ENCODE measurements around the gene AIF1L. TPM values are rescaled to one million over a fixed set of nuclear protein-coding genes. Genes with fewer than 3 reads are reported as not detected.

The AIF1L gene
- total RNA-seq, 1 donor: 0.45 TPM

DNA sequence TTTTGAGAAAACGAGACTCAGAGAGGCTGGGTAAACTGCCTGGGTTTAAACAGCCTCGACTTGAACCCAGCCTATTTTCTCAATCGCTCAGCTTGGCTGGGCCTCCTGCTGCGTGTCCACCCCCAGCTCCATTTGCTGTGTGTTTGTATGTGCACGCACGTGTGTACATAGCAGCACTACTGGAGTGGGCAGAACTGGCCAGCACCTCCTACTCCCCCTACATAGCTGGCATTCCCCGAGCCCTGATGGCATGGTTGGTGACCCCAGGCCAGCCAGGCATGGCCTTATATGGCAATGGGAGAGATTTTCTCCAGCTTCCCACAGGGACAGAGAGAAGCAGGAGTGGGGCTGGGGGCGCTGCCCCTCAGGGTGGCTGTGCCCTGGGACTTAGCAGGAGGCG, 4.1 kb downstream of the AIF1L start:
- TF ChIP-seq, protein P1, sequence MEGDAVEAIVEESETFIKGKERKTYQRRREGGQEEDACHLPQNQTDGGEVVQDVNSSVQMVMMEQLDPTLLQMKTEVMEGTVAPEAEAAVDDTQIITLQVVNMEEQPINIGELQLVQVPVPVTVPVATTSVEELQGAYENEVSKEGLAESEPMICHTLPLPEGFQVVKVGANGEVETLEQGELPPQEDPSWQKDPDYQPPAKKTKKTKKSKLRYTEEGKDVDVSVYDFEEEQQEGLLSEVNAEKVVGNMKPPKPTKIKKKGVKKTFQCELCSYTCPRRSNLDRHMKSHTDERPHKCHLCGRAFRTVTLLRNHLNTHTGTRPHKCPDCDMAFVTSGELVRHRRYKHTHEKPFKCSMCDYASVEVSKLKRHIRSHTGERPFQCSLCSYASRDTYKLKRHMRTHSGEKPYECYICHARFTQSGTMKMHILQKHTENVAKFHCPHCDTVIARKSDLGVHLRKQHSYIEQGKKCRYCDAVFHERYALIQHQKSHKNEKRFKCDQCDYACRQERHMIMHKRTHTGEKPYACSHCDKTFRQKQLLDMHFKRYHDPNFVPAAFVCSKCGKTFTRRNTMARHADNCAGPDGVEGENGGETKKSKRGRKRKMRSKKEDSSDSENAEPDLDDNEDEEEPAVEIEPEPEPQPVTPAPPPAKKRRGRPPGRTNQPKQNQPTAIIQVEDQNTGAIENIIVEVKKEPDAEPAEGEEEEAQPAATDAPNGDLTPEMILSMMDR (IDR thresholded peaks at IDR 0.05; ENCODE audit: insufficient read depth, low read length): no peak
- H3K4me3 ChIP-seq (ENCODE audit: low read depth, low read length): no peak overlapping the region
- no peak for DNase-seq (ENCODE audit: low read depth)

DNA sequence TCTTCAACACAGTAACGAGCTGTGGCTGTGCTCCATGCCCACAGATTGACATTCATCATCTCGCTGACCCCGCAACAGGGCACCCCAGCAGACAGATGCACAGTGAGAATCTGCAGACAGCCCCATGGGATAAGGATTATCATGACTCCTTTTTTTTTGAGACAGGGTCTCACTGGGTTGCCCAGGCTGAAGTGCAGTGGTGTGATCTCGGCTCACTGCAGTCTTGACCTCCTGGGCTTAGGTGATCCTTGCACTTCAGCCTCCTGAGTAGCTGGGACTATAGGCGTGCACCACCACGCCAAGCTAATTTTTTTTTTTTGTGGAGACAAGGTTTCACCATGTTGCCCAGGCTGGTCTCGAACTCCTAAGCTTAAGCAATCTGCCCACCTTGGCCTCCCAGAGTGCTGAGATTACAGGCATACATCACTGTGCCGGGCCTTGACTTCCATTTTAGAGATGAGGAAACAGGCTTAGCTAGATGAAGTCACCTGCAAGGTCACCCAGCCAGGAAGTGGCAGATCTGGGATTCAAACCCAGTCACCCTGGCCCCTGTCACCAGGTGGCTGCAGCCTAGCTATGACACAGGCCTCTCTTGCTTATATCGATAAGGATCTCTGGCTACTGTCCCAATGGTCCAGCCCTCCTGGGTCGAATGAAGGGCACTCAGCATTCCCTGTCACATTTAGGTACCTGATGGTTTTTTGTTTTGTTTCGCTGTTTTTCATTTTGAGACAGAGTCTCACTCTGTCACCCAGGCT, 5.1 kb downstream of the AIF1L start:
- no peak for DNase-seq (ENCODE audit: low read depth)
- H3K4me3 ChIP-seq (ENCODE audit: low read depth, low read length): no peak overlapping the region

DNA sequence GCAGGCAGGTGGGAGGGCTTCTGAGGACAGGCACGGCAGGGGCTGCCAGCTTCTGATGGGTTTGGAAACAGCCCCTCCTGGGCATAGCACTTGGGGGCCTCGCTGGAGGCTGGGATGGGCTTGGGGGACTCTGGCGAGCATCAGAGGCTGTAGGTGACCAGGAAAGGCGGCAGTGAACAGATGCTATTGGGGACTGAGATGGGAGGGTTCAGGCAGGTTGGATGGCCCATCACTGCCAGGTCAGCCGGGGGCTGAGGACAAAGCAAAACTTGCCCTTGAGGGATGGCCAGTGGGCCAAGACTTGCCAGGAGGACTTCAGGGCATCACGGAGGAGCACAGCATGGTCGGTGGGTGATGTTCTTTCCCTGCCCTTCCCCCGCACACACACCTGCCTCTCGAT, 6.7 kb downstream of the AIF1L start:
- DNase-seq (ENCODE audit: low read depth): no peak
- TF ChIP-seq, protein P1 (IDR thresholded peaks at IDR 0.05; ENCODE audit: insufficient read depth, low read length): no peak
- H3K4me3 ChIP-seq (ENCODE audit: low read depth, low read length): no peak overlapping the region

More for the DNA sequence above, 5.1 kb downstream of the AIF1L start:
- TF ChIP-seq, protein P1 (IDR thresholded peaks at IDR 0.05; ENCODE audit: insufficient read depth, low read length): no peak

DNA sequence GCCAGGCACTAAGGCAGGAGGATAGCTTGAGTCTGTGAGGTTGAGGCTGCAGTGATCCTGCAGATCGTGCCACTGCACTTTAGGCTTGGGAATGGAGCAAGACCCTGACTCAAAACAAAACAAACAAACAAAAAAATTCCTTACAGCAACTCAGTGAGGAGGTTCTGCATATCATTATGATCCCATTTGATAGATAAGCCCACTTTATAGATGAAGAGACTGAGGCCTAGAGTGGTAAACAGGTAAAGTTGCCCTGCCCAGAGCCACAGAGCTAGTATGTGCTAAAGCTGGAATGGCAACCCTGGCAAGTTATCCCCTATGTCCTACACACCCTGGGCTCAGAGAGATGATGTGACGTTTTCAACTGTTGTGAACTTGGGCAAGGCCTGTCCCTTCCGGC, 7.2 kb downstream of the AIF1L start:
- no peak overlapping the region for H3K4me3 ChIP-seq (ENCODE audit: low read depth, low read length)
- TF ChIP-seq, protein P1 (IDR thresholded peaks at IDR 0.05; ENCODE audit: insufficient read depth, low read length): no peak
- DNase-seq (ENCODE audit: low read depth): no peak

DNA sequence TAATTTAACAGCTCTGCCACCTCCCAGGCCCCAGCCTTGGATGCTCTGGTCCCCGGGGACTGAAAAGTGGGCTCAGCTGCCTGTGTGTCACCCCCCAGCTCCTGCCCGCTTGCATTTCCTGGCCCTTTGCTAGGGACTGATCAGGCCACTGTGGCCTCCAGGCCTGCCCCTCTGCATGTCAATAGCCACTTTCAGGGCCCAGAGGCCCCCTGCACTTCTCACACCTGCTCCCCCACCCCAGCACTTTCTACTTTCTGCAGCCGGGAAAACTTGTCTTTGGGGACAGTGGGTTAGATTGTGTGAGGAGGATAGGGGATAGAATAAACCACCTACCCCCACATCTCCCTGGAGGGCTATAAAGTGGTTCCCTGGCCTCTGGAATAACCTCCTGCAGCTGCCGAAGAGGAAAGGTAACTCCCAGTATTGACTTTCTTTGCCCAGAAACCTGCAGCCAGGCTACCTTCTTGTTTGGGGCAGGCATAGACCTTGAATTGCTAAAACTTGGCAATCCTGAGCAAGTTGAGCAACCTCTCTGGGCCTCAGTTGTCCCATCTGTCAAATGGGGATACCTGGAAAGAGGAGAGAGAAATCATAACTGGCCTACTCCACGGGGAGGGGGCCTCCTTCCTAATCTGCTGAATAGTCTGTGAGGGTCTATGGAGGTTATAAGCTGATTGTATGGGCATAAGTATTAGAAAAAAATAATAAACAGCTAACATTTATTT, 7.8 kb downstream of the AIF1L start:
- TF ChIP-seq, protein P1 (IDR thresholded peaks at IDR 0.05; ENCODE audit: insufficient read depth, low read length): no peak
- DNase-seq (ENCODE audit: low read depth): no peak
- no peak overlapping the region for H3K4me3 ChIP-seq (ENCODE audit: low read depth, low read length)

DNA sequence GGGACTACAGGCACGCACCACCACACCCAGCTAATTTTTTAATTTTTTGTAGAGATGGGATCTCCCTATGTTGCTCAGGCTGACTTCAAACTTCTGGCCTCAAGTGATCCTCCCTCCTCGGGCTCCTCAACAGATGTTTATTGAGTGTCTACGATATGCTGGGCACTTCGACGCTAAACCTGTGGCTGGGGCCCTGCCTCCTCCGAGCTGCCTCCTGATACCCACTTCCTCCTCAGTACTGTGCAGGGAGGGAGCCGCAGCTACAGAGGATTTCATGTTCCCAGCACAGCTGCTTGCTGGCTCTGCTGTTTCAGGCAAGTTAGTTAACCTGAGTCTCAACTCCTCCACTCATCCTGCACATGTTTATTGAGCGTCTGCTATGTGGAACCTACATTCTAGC, 9.6 kb downstream of the AIF1L start:
- no peak overlapping the region for H3K4me3 ChIP-seq (ENCODE audit: low read depth, low read length)
- DNase-seq (ENCODE audit: low read depth): no peak
- TF ChIP-seq, protein P1 (IDR thresholded peaks at IDR 0.05; ENCODE audit: insufficient read depth, low read length): no peak
